AG04449 (cell line): ENCODE measurements around the gene ESRP2.

Experiments used
- CTCF ChIA-PET: fragments of 350-600 bp; formaldehyde crosslinking; extraction: SDS; loops from one replicate; lab custom pipeline; 2021; ENCODE audit warnings: antibody characterized with exemption; lab: Yijun Ruan, JAX
- POLR2A ChIA-PET: fragments of 400-600, 350-600 bp; formaldehyde crosslinking; extraction: SDS; loops from one replicate; lab custom pipeline; 2020; ENCODE audit warnings: antibody characterized with exemption, inconsistent platforms; lab: Yijun Ruan, JAX
- DNase-seq: peaks from one replicate; pipeline ENCODE4 v3.0.0-alpha.2; 2010; ENCODE audit warnings: low read depth, low spot score
- H3K4me3 ChIP-seq: 2 replicates; pipeline ENCODE4 v1.5.1; 2011; ENCODE audit warnings: low read depth, mild to moderate bottlenecking, control low read depth, low read length
- CTCF ChIP-seq: IDR thresholded peaks from one replicate; pipeline ENCODE4 v1.5.1; 2011; ENCODE audit warnings: mild to moderate bottlenecking, moderate library complexity, low read length, control low read depth, inconsistent platforms; ENCODE audit not compliant: insufficient read depth; ENCODE audit errors: missing control alignments

Gene ESRP2

GRCh38 chr16:68234188-68235107, 1.5 kb downstream of the ESRP2 start:
- H3K4me3 ChIP-seq: no peak overlapping the region
- POLR2A ChIA-PET: no interaction called here
- no peak for TF ChIP-seq CTCF
- DNase-seq: no peak
- CTCF ChIA-PET: interaction anchor here (0.8 to 1.6 kb wide), 3 partner anchors 27 to 418 kb away, joined by 3 to 6 read pairs (median 3); no protein-coding TSS in a partner anchor

GRCh38 chr16:68233835-68234187, 2.1 kb downstream of the ESRP2 start:
- ChIA-PET CTCF (interaction anchor here (0.8 to 1.6 kb wide), 3 partner anchors 27 to 417 kb away, joined by 3 to 6 read pairs (median 3); no protein-coding TSS in a partner anchor), POLR2A (no interaction called here)
- DNase-seq: no peak
- no peak overlapping the region for H3K4me3 ChIP-seq
- TF ChIP-seq CTCF: no peak

- no peak for DNase-seq
- ChIA-PET CTCF (interaction anchor here (0.8 kb wide), 1 partner anchor 28 kb away, joined by 3 read pairs; no protein-coding TSS in a partner anchor), POLR2A (no interaction called here)
- H3K4me3 ChIP-seq: no peak overlapping the region
- no peak for TF ChIP-seq CTCF
These were observed 2.7 kb downstream of the ESRP2 start for GRCh38 chr16:68233085-68233834.

- no peak for DNase-seq
- H3K4me3 ChIP-seq: no peak overlapping the region
- CTCF ChIA-PET: no interaction called here
- TF ChIP-seq CTCF: no peak
- POLR2A ChIA-PET: no interaction called here
These were observed 3.6 kb downstream of the ESRP2 start for GRCh38 chr16:68232335-68232734.

- no peak for DNase-seq
- no peak for TF ChIP-seq CTCF
- no peak overlapping the region for H3K4me3 ChIP-seq
- CTCF ChIA-PET: interaction anchor here (1.3 to 6.7 kb wide), 6 partner anchors 137 to 348 kb away, joined by 3 to 124 read pairs (median 30); partner anchors contain the start of genes NFATC3 and NRN1L
- POLR2A ChIA-PET: no interaction called here
These were observed 4.4 kb downstream of the ESRP2 start for GRCh38 chr16:68231384-68232136.
